Left renal pelvis (tissue), 4 donors: Measurements from ENCODE around the gene RRP15. TPM values are rescaled to one million over a fixed set of nuclear protein-coding genes. Genes with fewer than 3 reads are reported as not detected.

ENCODE experiments used
- DNase-seq, 4 donors: peaks; one replicate each; pipeline ENCODE4 v3.0.0-alpha.2; 2013; ENCODE audit warnings: low read depth in 4 of 4, low spot score in 3 of 4
- polyA plus RNA-seq, 4 donors: library from polyadenylated mRNA; unstranded; fragments of 120-200 nt; gene quantifications; one replicate each; pipeline ENCODE4 v1.2.1, GENCODE V29; 2013; ENCODE audit not compliant: insufficient read length in 4 of 4

Gene RRP15, protein sequence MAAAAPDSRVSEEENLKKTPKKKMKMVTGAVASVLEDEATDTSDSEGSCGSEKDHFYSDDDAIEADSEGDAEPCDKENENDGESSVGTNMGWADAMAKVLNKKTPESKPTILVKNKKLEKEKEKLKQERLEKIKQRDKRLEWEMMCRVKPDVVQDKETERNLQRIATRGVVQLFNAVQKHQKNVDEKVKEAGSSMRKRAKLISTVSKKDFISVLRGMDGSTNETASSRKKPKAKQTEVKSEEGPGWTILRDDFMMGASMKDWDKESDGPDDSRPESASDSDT
- polyA plus RNA-seq, result 10 to 100 TPM; 17.3 to 24.3 (median 22.1) TPM

DNA sequence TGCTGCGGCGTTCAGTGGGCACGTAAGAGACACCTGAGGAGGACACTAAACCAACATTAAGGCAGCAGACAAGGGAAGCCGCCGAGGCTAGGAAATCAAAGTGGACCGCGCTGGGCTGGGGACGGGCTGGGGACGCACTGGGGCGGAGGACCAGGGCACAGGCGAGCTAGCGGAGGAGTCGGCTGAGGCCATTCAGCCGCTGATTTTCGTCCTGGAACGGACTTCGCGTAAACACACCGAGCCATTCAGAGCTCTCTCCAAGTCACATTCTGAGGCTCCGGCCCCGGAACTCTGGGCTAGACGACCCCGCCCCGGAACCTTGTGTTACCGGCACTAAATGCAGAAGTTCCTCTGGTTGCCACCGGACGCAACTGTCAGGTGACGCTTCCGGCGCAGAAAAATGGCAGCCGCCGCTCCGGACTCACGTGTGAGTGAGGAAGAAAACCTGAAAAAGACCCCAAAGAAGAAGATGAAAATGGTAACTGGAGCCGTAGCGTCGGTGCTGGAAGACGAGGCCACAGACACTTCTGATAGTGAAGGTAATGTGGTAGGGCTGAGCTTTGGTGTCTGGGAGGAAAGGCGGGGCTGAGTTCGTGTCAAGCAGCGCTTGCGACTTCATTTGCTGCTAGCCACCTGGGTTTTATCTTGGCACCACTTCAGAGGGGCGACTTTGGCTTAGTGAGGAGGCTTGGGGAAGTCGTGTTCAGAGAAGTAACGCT lies at the start of gene RRP15:
Gene RRP15, plus strand, starts transcription at position 377 of the 719 bp plus-strand sequence. Its CDS starts 24 bp downstream, at position 401.
- DNase-seq, result peak; percentile 68 to 77 (median 73)

DNA sequence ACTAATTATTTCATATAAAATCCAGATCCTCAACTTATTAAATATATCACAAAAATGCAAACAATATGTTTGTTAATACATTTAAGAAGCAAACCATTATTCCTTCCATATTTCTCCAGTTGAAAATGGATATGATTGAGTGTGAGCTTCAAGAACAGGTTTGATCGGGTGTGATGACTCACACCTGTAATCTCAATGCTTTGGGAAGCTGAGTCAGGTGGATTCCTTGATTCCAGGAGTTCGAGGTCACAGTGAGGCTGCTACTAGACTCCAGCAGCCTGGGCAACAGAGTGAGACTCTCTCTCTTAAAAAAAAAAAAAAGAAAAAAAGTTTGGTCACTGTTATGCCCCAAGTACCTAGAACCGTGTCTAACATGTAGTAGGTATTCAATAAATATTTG lies 42.9 kb upstream of the RRP15 start:
- no peak for DNase-seq

DNA sequence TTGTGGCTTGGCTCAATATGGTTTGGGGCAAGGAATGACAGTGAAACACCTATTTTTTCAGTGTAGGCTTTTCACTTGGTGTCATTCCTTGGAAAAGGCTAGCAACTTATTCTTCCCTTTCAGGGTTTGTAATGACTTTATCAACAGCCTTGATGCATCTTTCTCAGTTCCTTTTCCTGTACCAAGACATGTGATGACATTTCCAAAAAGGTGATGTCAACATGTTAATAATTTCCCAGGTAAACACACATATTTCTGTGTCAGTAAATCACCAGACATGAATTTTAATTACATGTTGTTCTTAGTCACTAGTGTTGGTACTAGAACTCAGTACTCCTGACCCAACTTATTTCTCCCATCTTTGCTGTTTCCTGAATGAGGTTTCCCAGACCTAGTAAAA lies 37.8 kb upstream of the RRP15 start:
- DNase-seq, result no peak

DNA sequence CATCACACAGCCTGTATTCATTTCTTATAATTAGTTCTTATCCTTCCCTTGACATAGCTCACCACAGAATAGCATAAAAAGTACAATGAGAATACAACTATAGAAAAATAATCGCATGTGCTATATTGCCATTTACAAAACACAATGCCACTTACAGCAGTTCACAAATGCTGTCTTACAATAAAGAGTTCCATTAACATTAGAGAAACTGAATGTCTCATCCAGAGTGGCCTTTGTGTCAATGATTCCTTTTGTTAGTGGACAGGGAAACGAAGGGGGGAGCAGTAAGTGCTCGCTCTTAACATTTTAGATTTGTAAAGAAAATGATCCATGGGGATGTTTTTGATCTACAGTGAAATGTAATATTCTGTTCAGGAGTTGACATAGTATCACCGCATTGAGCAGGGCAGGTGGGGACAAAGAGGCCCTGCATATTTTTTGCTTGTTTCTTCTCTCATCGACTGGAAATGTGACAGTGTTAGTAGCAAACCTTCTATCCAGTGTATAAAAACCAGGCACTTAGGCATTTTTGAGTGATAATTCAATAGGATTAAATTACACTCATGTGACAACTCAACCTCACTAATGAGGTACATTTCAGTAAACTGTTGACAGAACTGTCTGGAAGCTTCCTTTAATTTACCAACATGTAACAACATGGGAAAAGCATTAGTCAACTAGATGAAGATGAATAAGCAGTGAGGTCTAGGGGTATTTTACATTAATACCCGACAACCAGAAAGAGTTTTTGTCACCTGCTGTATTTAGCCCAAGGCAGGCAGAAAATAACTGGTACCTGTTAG lies 35.6 kb upstream of the RRP15 start:
- DNase-seq, result no peak

DNA sequence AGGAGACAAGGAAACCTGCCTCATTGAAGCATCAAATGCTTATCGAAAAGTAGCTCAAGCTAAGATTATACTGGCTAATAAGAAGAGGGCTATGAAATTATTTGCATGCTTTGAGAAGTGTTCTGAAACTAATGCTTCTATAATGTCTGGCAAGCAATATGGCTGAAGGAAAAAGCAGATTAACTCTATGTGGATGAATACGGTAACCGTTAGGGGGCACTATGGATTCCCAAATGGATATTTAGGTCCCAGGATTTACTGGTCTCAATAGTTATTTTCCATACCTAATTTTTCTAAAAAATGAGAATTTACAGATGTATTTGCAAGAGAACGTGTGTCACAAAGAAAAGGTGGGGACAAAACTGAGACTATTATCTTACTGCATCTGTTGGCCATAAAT lies 34.6 kb upstream of the RRP15 start:
- DNase-seq, result no peak

DNA sequence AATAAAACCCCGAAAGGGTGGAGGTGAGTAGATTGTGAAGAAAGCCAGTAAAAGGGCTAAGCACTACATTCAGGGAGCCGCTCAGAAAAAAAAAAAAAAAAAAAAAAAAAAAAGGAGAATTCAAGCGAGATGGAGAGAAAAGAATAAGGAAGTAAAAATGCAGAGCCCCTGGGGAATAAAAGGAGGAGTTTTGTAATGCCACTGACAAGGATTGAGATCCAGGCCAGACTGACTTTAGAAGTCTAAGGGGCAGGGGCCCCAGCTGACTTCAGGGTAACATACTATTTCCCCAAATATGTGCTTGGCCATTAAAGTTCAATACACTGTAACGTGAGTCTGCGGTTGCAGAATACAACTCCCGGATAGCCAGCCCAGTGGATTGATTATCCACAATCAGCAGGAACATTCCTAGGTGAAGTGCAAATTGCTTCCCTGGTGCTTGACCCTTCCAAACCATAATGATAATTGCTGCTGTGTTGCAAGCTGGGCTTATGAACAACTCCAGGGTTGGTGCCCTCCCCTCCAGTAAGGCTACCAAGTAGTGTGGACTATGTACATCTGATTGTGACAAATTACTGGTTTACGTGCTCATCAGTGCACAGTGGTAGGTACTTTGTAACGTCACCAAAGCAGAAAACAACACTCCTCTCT lies 30.7 kb upstream of the RRP15 start:
- DNase-seq, result no peak

DNA sequence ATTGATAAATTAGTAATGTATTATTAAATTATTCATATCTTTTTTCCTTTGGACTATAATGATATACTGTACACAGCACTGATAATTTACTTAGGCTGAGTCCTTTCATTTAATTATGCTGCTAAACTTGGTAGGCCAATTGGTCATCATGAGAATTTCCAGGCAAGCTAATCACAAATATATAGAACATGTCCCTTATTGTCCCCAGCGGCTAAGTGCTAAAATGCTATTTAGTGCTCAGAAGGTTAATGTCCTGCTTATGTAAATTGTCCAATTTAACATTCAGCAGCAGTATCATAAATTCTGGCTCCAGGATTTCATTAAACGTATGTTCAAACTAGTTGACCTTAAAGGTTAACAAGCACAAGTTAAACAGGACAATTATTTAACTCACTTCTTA lies 30.0 kb upstream of the RRP15 start:
- DNase-seq, result no peak

DNA sequence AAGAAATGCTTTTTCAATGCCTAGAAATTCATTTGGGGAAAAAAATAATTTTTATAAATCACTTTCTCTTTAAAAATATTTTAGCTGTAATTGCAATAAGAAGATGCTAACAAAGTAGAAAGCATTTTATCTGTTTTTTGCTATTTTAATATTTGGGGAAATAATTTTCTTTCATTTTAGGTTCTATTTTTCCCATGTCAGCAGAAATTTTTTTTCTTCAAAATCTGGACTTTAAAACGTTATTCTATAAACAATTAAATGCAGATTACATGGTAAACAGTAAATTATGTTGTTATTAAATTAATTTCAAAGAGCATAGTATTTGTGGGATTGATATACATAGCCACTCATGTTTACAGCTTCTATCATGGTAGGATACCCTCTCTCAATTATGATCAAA lies 27.7 kb upstream of the RRP15 start:
- DNase-seq, result no peak

DNA sequence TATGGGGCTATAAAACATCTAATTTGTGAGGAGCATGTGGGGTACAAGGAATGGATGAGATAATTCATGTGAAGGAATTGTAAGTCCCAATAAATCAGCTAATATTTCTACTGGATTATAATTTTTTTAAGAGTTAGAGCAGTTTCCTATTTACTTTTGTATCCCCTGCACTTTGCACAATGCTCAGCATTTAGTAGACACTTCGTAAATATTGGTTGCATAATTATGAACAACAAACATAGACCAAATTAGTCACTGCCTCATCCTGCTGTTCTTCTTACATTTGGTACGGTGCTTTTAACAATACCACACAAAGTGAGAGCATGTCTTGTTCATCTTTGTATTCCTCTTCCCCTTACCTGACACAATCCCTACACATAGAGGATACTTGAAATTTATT lies 27.1 kb upstream of the RRP15 start:
- DNase-seq, result no peak

DNA sequence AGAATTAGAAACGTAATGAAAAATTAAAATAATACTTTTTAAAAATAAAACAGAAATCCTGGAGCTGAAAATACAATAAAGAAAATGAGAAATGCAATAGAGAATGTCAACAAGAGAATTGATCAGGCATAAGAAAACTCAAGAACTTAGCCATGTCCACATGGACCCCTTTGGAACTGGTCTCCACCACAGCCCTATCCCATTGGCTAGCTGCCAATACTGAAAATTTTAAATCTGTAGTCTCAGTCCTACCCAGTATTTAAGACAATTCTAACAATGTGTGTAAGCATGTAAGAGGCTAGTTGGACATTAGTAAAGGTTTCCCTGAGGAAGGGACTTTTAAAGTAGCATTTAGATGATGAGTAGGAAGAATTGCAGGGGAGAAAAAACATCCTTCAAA lies 25.8 kb upstream of the RRP15 start:
- DNase-seq, result no peak

DNA sequence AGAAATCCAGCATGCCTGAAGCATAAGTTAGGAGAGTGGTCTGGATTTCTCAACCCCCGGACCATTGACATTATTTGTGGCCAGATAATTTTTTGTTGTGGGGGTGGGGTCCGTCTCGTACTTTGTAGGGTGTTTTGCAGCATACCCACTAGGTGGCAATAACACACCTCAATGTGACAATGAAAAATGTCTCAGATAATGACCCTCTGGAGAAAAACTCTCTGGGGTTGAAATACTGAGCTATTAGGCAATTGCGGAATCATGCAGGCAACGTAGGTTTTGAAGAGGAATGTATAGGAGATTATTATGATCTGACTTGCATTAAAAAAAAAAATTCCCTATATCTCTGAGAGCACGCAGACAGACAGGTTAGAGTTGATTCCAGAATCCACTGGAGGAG lies 25.3 kb upstream of the RRP15 start:
- no peak for DNase-seq

DNA sequence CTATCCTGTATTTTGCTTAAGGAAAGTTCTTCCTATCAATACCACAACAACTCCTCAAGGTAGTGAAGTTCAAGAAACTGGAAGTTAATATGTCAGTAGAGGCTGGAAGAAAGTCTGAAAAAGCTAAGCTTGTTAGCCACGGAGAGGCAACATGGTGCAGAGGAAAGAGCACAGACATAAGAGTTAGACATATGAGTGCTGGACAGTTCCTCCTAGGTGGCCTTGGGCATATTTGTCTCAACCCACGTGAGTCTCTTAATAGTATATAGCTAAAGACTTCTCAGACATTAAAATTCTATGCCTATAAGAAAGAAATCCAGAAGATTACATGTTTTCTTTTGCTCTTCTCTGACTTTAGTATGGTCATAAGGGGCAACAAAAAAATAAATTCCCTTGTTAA lies 22.8 kb upstream of the RRP15 start:
- DNase-seq, result no peak

DNA sequence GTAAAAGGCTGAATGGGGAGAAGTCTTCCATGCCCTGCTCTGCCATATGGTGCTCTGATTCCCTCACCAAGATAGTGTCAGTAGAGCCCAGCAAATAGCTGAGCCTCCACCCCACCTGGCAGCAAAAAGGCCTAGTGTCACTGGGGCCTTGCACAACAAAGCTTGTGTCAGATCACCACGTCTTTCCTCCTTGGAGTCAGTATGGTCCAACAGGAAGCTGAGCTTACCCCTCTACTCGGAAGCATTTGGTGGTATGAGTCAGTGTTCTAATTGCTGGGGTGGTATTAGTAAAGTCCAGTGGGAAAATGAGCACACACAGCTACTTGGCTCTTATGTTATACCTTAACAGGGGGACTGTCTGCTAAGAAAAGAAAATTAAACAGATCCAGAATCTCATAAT lies 18.7 kb upstream of the RRP15 start:
- no peak for DNase-seq

DNA sequence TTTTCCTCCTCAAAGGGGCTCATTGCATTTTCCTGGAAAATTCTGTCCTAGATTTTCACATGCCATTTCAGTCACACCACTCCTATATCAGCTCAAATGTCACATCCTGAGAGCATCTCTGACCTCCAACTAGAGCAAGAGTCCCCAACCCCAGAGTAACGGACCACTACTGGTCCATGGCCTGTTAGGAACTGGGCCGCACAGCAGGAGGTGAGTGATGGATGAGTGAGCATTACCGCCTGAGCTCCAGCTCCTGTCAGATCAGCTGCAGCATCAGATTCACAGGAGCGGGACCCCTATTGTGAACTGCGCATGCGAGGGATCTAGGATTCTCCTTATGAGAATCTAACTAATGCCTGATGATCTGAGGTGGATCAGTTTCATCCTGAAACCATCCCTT lies 12.7 kb upstream of the RRP15 start:
- DNase-seq, result no peak

DNA sequence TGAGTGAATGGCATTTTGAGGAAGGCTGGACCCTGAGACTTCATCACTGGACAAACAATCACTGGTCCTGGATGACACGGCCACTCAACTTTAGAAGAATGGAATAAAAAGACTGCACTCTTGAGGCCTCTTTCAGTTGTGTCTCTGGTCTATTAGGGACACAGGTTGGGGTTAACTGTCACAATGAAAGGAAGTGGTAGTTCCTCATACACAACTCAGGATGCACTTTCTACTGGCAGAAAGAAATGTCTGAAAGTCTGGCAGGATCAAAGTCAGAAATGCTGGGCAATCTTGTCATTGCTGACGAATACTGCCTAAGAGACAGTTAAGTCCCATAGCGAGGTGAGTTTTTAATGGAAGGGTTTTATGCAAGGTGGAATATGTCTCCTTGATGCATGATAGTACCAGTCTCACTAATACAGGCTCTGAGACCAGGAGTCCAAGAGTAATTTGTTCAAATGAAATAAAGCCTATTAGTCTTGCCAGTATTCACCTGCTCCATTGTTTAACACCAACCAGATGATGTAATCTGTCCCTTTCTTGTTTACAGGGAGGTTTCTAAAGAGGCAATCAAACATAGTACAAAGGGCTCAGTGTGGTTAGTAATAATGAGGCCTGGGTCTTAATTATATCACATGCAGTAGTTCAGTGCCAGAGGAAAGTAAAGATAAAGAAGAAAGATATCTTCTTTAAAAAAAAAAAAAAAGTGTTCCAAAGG lies 11.2 kb upstream of the RRP15 start:
- DNase-seq, result no peak

DNA sequence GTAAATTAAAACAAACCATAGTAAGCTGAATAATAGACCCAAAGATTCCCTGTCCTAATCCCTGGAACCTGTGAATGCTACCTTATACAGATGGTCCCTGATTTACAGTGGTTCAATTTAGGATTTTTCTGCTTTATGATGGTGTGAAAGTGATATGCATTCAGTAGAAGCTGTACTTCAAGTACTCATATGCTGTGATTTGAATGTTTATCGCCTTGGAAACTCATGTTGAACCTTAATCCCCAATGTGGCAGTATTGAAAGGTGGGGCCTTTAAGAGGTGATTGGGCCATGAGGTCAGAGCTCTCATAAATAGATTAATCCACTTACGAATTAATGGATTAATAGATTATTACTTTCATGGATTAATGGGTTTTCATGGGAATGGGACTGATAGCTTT lies 10.6 kb upstream of the RRP15 start:
- no peak for DNase-seq

DNA sequence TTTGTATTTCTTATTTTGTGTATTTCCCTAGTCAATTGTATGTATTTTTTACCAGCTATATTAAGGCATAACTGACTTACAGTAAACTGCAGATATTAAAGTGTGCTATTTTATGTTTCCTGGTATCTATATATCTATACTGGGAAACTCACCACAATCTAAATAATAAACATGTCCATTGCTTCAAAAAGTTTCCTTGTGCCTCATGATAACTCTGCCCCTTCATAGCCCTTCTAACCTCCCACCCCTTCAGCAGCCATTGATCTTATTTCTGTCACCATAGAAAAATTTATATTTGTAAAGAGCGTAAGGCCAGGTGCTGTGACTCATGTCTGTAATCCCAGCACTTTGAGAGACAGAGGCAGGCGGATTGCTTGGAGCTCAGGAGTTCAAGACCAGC lies 9.3 kb upstream of the RRP15 start:
- DNase-seq, result no peak

DNA sequence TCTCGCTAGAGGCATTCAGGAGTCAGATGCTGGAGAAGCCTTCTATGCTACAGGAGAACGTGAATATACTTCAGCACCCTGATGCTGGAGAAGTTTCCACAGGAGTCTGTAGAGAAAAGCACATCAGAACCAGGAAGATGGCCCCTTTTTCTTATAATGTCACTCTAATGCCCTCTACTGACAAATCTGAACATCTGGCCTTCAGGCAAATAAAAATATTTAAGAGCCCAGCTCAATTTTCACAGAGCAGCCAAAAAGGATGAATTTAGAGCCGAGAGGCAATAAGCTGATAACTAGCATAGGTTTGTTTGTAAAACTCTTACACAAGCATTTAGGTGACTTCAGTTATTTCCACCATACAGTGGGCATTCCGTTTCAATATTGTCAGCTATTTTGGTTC lies 3.8 kb upstream of the RRP15 start:
- no peak for DNase-seq

DNA sequence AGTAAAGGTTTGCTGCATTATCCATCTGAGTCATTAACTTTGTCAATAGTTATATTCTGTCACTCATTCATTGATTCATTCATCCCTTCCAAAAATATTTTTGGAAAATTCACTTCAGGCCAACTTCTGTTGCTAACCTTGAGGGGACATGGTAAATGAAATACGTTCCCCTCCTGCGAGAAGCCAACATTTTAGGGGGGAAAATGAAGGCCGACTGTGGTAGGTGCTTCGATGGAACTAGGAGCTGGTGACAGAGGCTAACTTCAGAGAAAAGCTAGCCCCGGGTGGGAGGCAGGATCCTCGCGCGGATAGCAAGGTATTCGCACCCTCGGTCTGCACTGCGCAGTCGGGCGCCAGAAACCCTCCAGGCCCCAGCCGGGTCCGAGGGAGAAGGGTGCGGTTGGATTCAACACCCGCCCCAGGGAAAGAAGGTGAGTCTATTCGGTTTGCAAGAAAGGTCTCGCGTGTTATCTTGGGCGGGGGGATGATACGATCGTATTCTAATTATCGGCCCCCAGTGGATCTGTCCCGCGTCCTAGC lies 646 bp upstream of the RRP15 start:
- DNase-seq, result no peak

DNA sequence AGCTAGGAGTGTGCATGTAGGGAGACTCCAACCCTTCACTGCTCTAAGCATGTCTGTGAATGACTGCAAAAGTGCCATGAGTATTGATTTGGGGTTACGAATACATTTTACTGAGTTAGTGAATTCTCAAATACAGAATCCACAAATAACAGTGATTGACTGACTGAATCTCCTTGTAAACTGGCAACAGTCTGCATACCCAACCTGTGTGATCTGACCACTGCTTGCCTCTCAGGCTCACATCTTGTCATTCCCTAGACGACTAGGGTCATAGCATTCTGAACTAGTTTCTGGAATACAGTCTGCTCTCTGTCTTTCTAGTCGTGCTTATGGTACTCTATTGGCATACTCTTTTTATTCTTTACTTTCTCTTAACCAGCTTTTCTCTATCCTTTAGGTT lies 7.4 kb downstream of the RRP15 start:
- no peak for DNase-seq
